Activated CD4-positive, alpha-beta T cell treated with anti-CD3 and anti-CD28 coated beads, Interleukin-2, amount 10 ng/mL, durations not matched to agents 24 days and 14 days (primary cell): ENCODE data around the gene CREBL2. TPM values are rescaled to one million over a fixed set of nuclear protein-coding genes. Genes with fewer than 3 reads are reported as not detected.

Experiments
- DNase-seq: peaks from one replicate; pipeline ENCODE4 v3.0.0; 2022
- H3K27ac Mint-ChIP-seq: one replicate; pipeline ENCODE4 v1.8.0; 2022; ENCODE audit warnings: mild to moderate bottlenecking, mixed read lengths
- H3K27me3 Mint-ChIP-seq: one replicate; pipeline ENCODE4 v1.8.0; 2022; ENCODE audit warnings: mixed read lengths
- H3K36me3 Mint-ChIP-seq: one replicate; pipeline ENCODE4 v1.8.0; 2022; ENCODE audit warnings: low read depth, mild to moderate bottlenecking, mixed read lengths
- H3K4me1 Mint-ChIP-seq: one replicate; pipeline ENCODE4 v1.8.0; 2021; ENCODE audit warnings: mixed read lengths
- H3K4me3 Mint-ChIP-seq: one replicate; pipeline ENCODE4 v1.8.0; 2022; ENCODE audit warnings: mild to moderate bottlenecking, moderate library complexity, mixed read lengths
- H3K9me3 Mint-ChIP-seq: one replicate; pipeline ENCODE4 v1.8.0; 2021; ENCODE audit warnings: mixed read lengths
- intact Hi-C: fragments of 100-400 bp; cut with micrococcal nuclease; formaldehyde crosslinking; loops from one replicate; pipeline ENCODE4 v1.15.1; 2023
- total RNA-seq: library from RNA; stranded (reverse); gene quantifications from 2 replicates; pipeline ENCODE4 v1.2.3, GENCODE V29; 2022

The CREBL2 gene
- total RNA-seq, 1 donor from 2014 or later = 17.3 TPM

DNA sequence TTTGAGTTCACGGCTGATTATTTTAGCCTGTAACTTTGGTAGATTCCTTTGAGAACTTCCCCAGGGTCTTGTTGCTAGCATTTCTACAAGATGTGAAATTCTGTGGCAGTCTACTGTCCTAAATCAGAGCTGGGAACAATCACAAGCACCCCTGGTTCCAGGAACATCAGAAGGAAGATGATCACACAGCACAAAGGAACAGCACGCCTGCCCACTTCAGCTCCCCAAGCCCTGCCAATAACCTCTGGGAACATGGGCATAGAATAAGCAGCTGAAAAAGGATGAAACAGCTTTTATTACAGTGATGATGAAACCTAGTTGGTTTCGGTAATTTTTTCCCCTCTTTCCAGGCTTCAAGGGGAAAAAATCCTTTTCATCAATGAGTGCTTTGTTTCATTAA, 72.0 kb downstream of the CREBL2 start:
- DNase-seq = no peak
- no peaks in the 10 kb centered on the region for H3K9me3 Mint-ChIP-seq
- intact Hi-C loops = no loop called here
- H3K4me1 Mint-ChIP-seq = no peaks in the 10 kb centered on the region
- no peak overlapping the region for H3K27ac Mint-ChIP-seq
- peaks cover 15% of the 10 kb centered on the region for H3K36me3 Mint-ChIP-seq
- no peak overlapping the region for H3K4me3 Mint-ChIP-seq
- H3K27me3 Mint-ChIP-seq = no peaks in the 10 kb centered on the region

DNA sequence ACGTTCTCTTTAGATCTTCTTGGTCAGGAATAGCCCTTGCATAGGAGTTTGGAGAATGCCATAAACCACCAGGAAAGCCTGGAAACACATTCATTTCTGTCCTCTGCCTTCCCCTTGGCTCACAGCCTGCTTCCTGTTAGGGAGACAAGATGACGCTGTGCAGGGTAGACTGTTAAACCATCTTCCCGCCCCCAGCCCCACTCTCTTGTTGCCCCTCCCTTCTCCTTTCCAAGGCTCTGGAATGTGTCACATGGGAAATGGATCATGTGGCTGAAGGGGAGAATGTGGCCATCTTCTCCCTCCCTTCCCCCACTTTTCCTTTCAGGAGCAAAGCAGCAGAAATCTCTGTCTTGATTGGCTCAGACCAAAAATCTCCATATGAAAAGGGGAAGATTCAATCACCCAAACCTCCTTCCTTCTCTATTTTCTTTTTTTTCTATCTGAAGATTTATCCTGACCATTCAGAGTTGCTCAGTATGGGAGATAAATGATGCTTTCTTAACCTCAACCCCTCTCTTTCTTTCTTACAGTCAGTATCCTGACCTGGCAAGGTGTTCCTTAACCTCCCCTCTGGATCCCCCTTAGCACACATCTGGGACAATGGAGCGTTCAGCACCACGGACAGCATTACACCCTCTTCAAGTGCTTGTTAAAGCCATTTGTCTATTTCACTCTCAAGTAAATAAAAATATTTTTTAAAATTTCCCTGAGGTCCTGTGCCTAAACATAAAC, 72.9 kb downstream of the CREBL2 start:
- no peaks in the 10 kb centered on the region for H3K27me3 Mint-ChIP-seq
- no peak overlapping the region for H3K4me3 Mint-ChIP-seq
- no peak overlapping the region for H3K27ac Mint-ChIP-seq
- H3K36me3 Mint-ChIP-seq = peaks cover 19% of the 10 kb centered on the region
- DNase-seq = peak; percentile 74
- intact Hi-C loops = no loop called here
- no peaks in the 10 kb centered on the region for H3K9me3 Mint-ChIP-seq
- H3K4me1 Mint-ChIP-seq = peaks cover 3% of the 10 kb centered on the region

DNA sequence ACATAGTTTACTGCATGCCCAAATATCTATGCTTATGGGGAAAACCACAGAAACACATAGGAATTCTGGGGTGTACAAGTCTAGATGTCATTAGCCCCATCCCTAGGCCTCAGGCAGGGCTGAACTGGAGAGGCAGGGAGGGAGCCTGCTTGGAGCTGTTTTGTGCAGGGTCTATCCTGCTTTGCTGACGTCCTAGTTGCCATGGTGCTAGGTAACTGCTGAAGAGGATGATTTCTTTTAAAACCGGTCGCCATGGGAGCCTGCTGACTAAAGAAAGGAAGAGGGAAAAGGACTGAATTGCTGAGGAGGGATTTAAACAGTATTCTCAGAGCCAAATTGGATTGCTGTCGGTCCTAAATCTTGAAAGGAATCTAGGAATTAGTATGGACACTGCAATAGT, 73.6 kb downstream of the CREBL2 start:
- Mint-ChIP-seq H3K27ac (no peak overlapping the region), H3K4me3 (no peak overlapping the region), H3K4me1 (peaks cover 8% of the 10 kb centered on the region), H3K36me3 (peaks cover 19% of the 10 kb centered on the region), H3K27me3 (no peaks in the 10 kb centered on the region), H3K9me3 (no peaks in the 10 kb centered on the region)
- no peak for DNase-seq
- intact Hi-C loops = no loop called here

DNA sequence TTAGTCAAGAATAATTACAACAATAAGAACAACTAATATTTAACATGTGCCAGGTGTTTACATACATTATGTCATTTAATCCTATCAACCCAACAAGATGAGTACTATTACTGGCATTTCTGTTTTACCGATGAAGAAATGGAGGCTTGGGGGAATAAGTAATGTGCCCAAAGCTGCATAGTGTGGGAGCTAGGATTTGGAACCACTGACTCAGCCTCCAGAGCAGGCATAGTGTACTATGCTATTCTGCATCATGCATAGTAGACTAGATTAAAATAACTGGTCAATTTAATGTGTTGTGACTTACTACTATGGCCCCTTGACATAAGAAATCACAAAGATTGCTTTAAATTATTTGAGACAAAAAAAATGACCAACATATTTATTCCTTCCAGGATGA, 74.8 kb downstream of the CREBL2 start:
- Mint-ChIP-seq H3K4me1 (peaks cover 15% of the 10 kb centered on the region), H3K27me3 (no peaks in the 10 kb centered on the region), H3K9me3 (peaks cover 3% of the 10 kb centered on the region), H3K27ac (no peak overlapping the region), H3K36me3 (peaks cover 22% of the 10 kb centered on the region), H3K4me3 (no peak overlapping the region)
- DNase-seq = no peak
- intact Hi-C loops = no loop called here

DNA sequence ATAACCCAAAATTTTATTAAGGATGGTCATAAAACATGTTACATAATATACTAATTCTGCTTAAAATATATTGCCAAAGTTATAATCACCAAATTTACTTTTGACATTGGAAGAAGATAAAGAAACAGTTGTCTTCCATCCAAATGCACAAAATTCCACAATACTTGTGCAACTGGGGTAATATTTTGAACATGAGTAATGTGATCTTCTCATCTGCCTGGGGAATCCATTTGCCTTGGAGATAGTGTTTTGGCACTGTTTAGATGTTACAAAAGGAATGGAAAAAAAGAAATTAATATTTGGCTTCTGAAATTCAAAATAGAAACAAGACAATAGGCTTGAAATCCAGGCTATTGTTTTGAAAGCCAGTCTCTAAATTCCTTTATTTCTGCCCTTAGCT, 75.2 kb downstream of the CREBL2 start:
- peaks cover 3% of the 10 kb centered on the region for H3K9me3 Mint-ChIP-seq
- H3K4me1 Mint-ChIP-seq = peaks cover 17% of the 10 kb centered on the region
- H3K36me3 Mint-ChIP-seq = peaks cover 23% of the 10 kb centered on the region
- H3K27me3 Mint-ChIP-seq = no peaks in the 10 kb centered on the region
- H3K27ac Mint-ChIP-seq = no peak overlapping the region
- no peak for DNase-seq
- no peak overlapping the region for H3K4me3 Mint-ChIP-seq
- intact Hi-C loops = no loop called here

DNA sequence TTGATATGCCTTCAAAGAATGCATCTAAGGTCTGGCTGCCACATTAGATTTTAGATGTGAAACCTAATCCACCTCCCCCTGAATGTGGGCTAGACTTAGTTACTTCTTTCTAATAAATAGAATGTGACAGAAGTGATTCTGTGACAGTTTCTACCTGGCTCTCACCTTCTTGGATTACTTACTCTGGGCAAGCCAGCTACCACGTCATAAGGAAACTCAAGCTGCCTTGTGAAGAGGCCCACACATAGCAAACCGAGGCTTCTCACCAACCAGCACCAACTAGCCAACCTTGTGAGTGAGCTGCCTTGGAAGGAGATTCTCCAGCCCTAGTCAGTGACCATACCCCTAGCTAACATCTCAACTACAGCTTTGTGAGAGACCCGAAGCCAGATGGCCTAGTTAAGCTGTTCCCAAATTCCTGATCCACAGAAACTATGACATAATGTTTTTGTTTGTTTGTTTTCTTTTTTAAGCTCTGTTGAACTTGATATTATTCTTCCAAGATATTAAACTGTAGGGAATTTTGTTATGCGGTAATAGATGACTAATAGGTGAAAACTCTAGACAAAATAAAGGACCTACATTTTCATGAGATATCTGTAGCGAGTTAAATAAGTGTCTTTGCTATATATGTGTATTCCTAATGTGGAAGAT, 78.1 kb downstream of the CREBL2 start:
- no peak overlapping the region for H3K4me3 Mint-ChIP-seq

DNA sequence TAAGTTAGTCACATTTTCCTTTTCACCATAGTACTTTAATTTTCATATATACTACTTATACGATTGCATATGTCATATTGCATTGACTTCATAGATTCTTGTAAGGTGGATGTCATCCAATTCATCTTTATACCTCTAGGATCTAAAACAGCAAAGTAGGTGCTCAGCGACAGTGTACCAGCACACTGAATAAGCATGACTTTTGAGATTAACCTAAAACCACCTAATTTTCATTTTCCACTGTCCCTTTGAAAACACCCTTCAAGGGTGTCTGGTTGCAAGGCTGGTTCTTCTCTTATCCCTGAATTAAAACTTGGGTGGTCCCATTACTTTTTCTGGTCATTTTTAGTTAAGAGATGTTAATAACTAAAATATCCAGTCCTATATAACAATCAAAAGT, 79.9 kb downstream of the CREBL2 start:
- H3K27ac Mint-ChIP-seq = peak overlapping the region; percentile 64
- H3K27me3 Mint-ChIP-seq = no peaks in the 10 kb centered on the region
- H3K4me1 Mint-ChIP-seq = peaks cover 46% of the 10 kb centered on the region
- peaks cover 3% of the 10 kb centered on the region for H3K9me3 Mint-ChIP-seq
- H3K4me3 Mint-ChIP-seq = no peak overlapping the region
- intact Hi-C loops = no loop called here
- H3K36me3 Mint-ChIP-seq = peaks cover 30% of the 10 kb centered on the region
- DNase-seq = no peak

More for the DNA sequence above, 78.1 kb downstream of the CREBL2 start:
- Mint-ChIP-seq H3K36me3 (peaks cover 29% of the 10 kb centered on the region), H3K9me3 (peaks cover 3% of the 10 kb centered on the region), H3K27ac (peak overlapping the region; percentile 10), H3K27me3 (no peaks in the 10 kb centered on the region), H3K4me1 (peaks cover 32% of the 10 kb centered on the region)
- DNase-seq = no peak
- intact Hi-C loops = no loop called here

DNA sequence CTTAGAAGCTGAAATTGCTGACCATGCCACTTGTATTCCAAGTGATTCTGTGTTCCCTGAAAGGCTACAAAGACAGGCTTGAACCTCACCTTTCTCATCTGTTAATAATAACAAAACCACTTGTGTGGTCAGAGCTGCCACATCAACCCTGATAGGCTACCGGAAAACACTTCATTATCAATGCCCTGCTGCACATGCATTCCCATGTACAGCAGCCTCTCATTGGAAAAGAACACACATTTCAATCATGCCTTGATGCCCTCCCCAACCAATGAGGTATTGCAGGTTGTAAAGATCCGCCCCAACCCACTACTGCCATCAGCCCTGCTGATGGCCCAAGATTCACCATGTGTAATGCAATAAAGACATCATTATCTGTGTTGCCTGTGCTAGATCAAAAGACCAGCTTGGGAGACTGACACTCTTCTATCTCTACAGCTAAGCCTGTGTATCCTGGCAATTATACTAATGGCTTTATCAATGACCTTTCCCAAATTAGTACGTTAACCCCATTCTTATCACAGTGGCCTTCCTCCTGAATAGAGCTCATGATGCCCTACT, 81.5 kb downstream of the CREBL2 start:
- no peak for DNase-seq

More for the DNA sequence above, 81.5 kb downstream of the CREBL2 start:
- intact Hi-C loops = no loop called here
- Mint-ChIP-seq H3K27ac (no peak overlapping the region), H3K27me3 (no peaks in the 10 kb centered on the region), H3K4me1 (peaks cover 61% of the 10 kb centered on the region), H3K36me3 (peaks cover 22% of the 10 kb centered on the region), H3K4me3 (no peak overlapping the region), H3K9me3 (peaks cover 3% of the 10 kb centered on the region)

Other genes with a start within 250 kb of the CREBL2 start
- 48.3 and 51.2 TPM in 2 replicates for gene DUSP16, start 49.0 kb upstream of the CREBL2 start, total RNA-seq
- gene GPR19, start 84.3 kb downstream of the CREBL2 start, total RNA-seq = 9.4 and 12.1 TPM in 2 replicates
- gene CDKN1B, start 105.5 kb downstream of the CREBL2 start, total RNA-seq = 47.4 and 48.5 TPM in 2 replicates
- gene APOLD1, start 173.8 kb downstream of the CREBL2 start, total RNA-seq = 4.1 and 5.2 TPM in 2 replicates
- 123 and 133 TPM in 2 replicates for gene DDX47, start 201.5 kb downstream of the CREBL2 start, total RNA-seq